Measurements from ENCODE around the gene AGMAT.
"Not testable (repeated sequence)": the region's sequence is repeated elsewhere in the genome, so short reads cannot be mapped to it uniquely, and the experiment has no call there.

AGMAT gene

DNA sequence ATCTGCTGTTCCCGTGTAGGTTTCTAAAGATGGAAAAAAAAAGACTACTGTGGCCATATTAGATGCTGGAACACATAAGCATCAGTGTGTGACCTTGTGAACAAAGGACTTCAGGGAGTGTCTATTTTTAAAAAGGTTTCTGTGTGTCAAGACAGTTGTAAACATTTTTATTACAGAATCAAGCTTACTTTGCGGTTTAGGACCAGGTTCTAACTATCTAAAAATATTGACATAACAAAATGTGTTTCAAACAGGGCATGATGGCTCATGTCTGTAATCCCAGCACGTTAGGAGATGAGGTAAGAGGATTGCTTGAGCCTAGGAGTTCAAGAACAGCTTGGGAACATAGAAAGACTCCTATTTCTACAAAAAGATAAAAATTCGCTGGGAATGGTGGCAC is 25.3 kb upstream of the AGMAT start:
- DNase-seq (ENCODE audit: low read depth) = no peak

DNA sequence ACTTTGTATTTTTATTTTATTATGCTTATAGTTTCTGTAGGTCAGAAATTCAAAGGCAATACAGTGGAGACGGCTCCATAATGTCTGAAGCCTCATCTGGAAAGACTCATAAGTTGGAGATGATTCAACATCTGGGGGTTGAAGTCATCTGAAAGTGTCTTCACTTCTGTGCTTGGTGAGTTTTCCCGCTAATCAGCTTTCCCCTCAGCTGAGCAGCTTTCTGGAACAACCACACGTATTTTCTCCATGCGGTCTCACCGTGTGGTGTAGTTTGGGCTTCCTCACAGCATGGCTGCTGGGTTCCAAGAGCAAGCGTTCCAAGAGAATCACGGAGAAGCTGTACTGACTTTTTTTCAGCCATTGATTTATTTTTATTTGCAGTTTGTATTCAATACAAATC is 24.8 kb upstream of the AGMAT start:
- DNase-seq (ENCODE audit: low read depth) = no peak

- DNase-seq (ENCODE audit: low read depth) = no peak
Measured at GRCh38 chr1:15605398-15606383, 20.8 kb upstream of the AGMAT start.

GRCh38 chr1:15604400-15604799 is 19.5 kb upstream of the AGMAT start:
- DNase-seq (ENCODE audit: low read depth) = not testable (repeated sequence)

GRCh38 chr1:15603966-15604282 is 19.1 kb upstream of the AGMAT start:
- not testable (repeated sequence) for DNase-seq (ENCODE audit: low read depth)

DNA sequence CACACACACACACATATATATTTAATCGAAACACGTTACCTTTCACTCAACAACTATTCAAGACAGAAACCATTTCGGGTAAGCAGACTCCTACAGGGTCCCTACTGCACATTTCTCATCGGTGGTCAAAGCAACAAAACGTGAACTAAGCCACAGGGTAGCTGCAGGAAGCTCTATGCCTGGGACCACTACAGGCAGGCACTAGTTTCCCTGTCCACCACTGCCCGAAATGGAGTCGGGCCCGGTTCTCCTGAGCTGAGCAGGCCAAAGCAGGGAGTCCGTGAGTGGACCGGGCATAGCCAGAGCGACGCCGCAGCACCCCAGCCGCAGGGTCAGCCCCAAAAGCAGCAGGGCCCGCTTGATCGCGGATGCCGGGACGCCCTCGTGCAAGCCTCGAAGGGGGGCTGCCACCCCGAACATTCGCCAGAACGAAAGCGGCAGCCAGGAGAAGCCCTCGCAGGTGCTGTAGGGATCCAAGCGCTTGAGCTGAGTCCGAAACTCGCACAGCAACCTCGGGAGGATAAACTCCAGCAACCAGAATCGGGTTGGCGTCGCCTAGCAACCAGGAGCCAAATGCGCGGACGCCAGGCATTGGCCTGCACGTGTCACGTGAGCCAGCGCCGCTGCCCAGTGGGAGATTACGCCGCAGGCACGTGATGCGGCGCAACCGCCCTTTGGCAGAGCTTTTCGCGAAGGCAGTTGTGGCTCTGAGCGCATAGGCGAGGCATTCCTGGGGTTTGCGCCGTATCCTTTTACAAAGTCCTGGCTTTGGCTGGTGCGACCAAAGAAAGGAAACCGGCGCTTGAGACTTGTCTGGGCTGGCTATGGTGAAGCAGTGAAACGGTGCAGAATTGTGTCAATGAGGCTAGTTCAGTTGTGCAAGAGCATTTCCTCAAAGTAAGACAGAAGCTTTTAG is 18.5 kb upstream of the AGMAT start:
- DNase-seq (ENCODE audit: low read depth) = peak; percentile 83

GRCh38 chr1:15598436-15598835 is 13.6 kb upstream of the AGMAT start:
- DNase-seq (ENCODE audit: low read depth) = no peak

DNA sequence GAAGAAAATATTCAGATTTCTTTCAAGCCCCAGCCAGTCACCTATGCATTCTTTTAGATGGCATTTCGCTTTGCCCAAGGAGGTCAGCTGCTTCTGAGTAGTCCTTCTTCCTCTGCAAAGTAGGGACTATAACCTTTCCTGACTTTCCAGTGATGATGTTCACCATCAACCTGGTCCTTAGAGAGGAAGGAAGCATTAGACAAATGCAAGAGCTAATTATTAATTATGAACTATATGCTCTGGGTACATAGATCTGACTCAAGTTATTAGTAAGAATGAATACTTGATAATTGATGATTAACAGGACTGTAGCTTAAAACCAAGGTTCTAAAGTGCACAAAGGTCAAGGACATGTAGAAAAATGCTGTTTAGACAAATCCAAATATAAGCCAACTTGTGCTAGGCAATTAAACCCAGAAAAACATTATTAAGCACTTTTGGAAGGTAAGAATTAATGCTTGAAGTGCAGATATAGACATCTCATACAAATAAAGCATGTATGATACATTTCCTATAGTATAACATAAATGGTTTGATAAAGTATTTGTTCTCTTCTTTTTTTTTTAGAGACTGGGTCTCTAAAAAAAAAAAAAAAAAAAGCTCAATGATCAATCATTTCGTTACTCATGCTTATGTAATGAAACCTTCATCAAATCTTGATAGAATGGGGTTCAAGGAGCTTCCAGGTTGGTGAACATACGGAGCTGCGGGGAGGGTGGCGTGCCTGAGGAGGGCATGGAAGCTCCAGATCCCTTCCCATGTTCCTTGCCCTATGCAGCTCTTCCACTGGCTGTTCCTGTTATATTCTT is 11.2 kb upstream of the AGMAT start:
- no peak for DNase-seq (ENCODE audit: low read depth)

GRCh38 chr1:15592285-15592684 is 7.4 kb upstream of the AGMAT start:
- DNase-seq (ENCODE audit: low read depth) = no peak

- DNase-seq (ENCODE audit: low read depth) = no peak
Measured at GRCh38 chr1:15583016-15583706, 1.7 kb downstream of the AGMAT start.

- DNase-seq (ENCODE audit: low read depth) = no peak
Measured at GRCh38 chr1:15579683-15580047, 5.2 kb downstream of the AGMAT start.

DNA sequence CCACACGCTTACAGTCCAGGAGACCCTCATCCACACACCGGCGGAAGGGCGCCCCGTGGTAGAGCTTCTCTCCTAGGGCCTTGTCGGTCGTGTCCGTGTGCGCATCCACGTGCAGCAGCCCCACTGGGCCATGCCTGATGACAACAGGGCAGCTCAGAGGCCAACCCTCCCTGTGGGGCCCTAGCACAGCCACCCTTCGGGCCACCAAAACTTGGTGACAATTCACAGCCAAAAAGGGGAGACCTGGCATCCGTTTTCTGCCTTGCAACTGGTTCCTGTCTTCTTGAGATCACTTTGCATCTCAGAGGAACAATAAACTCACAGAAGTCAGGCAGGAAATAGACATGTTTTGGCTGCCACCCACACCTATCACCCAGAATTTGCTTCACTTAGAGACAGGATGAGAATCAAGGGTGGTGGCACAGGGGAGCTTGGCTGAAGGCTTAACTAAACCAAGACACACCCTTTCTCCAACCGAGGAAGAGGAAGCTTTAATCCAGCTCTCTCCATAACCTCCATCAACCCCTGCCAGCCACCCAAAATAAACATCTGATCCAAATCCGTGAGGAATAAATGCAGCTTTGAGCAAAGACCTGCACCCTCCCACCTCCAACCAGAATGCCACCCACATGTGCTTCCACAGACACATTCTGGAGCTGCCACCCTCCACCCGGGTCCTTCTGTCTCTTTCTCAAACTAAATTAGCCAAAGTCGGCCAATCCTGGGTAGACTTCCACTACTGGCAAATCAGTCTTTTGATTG is 5.7 kb downstream of the AGMAT start:
- DNase-seq (ENCODE audit: low read depth) = no peak

- no peak for DNase-seq (ENCODE audit: low read depth)
Measured at GRCh38 chr1:15577691-15578090, 7.2 kb downstream of the AGMAT start.

- no peak for DNase-seq (ENCODE audit: low read depth)
Measured at GRCh38 chr1:15575549-15576150, 9.2 kb downstream of the AGMAT start.

- no peak for DNase-seq (ENCODE audit: low read depth)
Measured at GRCh38 chr1:15574741-15575140, 10.1 kb downstream of the AGMAT start.

DNA sequence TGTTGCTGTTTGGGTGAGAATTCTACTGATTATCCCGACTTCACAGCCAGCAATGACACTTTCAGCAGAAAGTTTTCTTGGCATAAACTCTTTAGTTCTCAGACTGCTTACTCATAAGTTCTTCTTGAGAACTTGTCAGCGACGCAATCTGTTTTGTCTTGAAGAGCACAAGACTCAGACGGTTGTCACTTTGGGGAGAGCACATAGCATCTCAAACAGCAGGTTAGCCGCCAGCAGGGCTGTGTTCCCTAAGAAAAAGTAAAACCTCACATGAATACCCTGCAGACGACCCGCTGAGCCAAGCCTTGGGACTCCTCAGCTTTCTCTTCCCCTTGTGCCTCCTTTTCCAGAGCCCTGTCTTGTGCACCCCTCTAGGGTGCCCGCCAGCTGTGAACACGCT is 11.4 kb downstream of the AGMAT start:
- no peak for DNase-seq (ENCODE audit: low read depth)

GRCh38 chr1:15571266-15571665 is 13.6 kb downstream of the AGMAT start:
- no peak for DNase-seq (ENCODE audit: low read depth)

- no peak for DNase-seq (ENCODE audit: low read depth)
Measured at GRCh38 chr1:15570861-15571260, 14.0 kb downstream of the AGMAT start.

DNA sequence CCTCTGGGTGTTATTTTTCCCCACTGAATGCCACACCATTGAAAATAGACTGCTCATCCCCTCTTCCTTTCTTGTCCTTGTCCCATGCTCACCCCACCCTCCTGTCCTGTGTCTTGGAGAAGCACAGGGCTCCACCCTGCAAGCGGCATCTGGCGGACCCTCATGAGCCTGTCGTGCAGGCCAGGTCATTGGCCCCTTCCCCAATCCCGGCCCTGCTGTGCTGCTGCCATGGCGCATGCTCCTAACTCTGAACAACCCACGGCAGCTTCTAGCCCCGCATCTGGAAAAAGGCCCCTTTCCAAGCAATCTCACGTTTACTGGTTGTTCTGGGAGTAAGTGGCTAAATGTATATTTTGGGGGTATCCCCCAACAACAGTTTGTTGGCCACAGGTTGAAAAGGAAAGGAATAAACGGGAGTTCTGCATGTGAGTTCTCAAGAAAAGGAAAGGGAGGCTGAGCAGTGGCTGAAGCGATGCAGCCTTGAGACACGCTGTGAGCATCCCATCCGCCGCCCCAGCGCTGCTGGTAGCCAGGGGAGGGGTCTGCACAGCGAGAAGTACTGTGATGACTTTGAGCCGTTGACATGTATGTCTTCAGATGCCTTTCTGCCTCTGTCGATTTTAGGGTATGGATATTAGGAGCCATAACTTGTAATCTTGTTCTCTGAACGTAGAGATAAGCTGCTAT is 16.3 kb downstream of the AGMAT start:
- DNase-seq (ENCODE audit: low read depth) = no peak
